Esophagus squamous epithelium (tissue), 4 donors: ENCODE data around the gene MOV10L1.

Experiments
- POLR2A ChIP-seq, 4 donors: fragments of 450-650 bp; IDR thresholded peaks; one replicate each; pipeline ENCODE4 v1.6.1; 2017; ENCODE audit warnings: antibody characterized with exemption in 4 of 4, mild to moderate bottlenecking in 4 of 4, moderate library complexity in 3 of 4
- TF ChIP-seq, protein P1 (sequence below), 6 experiments: fragments of 450-650 bp in 4 of 6; fragments of 200-600 bp in 2 of 6; sonication (generic) in 2 of 6; IDR thresholded peaks; one replicate each; pipeline ENCODE4 v1.5.1; 2016 to 2019; ENCODE audit warnings: antibody characterized with exemption in 6 of 6, mild to moderate bottlenecking in 4 of 6, moderate library complexity in 4 of 6

DNA sequence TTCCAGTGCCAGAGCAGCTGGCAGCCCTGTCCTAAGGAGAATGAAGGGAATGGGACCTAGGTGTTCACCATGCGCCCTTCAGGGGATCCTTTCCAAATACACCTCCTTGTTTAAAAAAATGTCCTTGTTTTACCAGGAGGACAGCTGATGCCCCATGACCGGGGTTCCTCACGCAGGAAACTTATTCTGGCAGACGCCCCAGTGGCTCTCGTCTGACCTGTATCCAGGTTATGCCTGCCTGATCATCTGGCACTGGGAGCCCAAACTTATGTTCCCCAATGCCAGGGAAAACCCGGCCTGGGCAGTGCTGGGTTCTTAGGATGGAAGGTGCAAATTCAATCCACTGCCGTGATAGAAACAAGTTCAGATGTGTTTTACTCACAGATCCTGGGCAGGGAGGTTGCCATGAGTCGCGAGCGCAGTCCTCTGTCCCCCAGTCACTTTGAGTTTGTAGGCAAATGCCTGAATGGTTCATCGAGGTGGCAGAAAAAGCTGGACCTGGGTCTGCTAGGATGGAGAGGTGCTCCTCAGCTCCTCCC lies 31.5 kb downstream of the MOV10L1 start:
- TF ChIP-seq, protein P1, sequence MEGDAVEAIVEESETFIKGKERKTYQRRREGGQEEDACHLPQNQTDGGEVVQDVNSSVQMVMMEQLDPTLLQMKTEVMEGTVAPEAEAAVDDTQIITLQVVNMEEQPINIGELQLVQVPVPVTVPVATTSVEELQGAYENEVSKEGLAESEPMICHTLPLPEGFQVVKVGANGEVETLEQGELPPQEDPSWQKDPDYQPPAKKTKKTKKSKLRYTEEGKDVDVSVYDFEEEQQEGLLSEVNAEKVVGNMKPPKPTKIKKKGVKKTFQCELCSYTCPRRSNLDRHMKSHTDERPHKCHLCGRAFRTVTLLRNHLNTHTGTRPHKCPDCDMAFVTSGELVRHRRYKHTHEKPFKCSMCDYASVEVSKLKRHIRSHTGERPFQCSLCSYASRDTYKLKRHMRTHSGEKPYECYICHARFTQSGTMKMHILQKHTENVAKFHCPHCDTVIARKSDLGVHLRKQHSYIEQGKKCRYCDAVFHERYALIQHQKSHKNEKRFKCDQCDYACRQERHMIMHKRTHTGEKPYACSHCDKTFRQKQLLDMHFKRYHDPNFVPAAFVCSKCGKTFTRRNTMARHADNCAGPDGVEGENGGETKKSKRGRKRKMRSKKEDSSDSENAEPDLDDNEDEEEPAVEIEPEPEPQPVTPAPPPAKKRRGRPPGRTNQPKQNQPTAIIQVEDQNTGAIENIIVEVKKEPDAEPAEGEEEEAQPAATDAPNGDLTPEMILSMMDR (IDR thresholded peaks at IDR 0.05), result no peak
- no peak for TF ChIP-seq POLR2A (IDR thresholded peaks at IDR 0.05)
